Measurements from ENCODE around the gene HOXB7. TPM values are rescaled to one million over a fixed set of nuclear protein-coding genes. Genes with fewer than 3 reads are reported as not detected.

The HOXB7 gene
- polyA plus RNA-seq, 3 donors: not detected

DNA sequence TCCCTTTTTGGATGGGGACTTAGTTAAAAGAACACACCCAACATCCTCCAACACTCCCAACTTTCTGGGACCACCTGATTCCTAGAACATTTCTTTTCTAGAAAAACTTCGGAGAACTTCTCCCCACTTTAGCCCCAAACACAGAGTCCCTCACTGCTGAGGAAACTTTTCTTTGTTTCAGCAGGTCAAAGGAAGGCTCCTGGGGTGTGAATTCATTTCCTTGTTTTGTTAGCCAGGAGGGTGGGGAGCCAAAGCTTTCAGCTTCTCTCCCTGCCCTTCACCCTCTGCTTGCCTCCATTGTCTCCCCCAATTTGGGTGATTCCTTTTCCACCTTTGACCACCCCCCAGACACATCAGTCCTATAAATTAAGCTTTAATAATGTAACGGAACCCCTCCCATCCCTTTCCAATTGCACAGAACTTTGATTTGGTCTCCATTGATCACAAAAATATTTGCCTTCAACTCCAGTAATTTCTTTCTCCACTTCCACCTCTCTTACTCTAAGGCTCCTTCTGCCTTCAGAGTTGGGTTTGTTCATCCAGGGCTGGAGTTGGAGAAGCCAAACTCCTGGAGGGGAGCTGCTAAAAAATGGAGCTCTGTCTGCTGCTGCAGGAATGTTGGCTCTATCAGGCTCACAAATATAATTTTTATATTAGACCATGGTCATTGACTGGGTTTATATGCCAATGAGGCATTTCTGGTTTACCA lies 43.0 kb downstream of the HOXB7 start:
- intact Hi-C loops (cut with micrococcal nuclease): no loop called here
- H3K27ac Mint-ChIP-seq: no peak overlapping the region
- Histone ChIP-seq H3K4me3 (replicated peaks in 1 of 3; ENCODE audit: low read depth in 2 of 3, low read length in 3 of 3) (no peak overlapping the region), H3K79me2 (ENCODE audit: insufficient read depth, low read length) (no peaks in the 10 kb centered on the region), H3K4me2 (replicated peaks; ENCODE audit: extremely low read depth, low read length, poor library complexity, severe bottlenecking) (no peak overlapping the region), H3K9me3 (replicated peaks in 1 of 2; ENCODE audit: control insufficient read depth in 1 of 2, insufficient read depth in 1 of 2, low read length in 2 of 2) (no peaks in the 10 kb centered on the region), H3K27ac (ENCODE audit: low read depth in 1 of 2, low read length in 2 of 2) (no peak overlapping the region), H4K20me1 (ENCODE audit: insufficient read depth, low read length) (no peaks in the 10 kb centered on the region), H3K27me3 (ENCODE audit: control insufficient read depth in 2 of 2, insufficient read depth in 2 of 2, low read length in 2 of 2) (peaks cover 55 to 95% of the 10 kb centered on the region in 2 donors), H3K9ac (ENCODE audit: insufficient read depth, low read length, poor library complexity, severe bottlenecking) (no peak overlapping the region), H2AFZ (ENCODE audit: insufficient read depth, low read depth, low read length, poor library complexity, severe bottlenecking) (no peak overlapping the region), H3K4me1 (ENCODE audit: control insufficient read depth in 1 of 2, insufficient read depth in 2 of 2, low read length in 2 of 2) (peaks cover 0 to 4% of the 10 kb centered on the region in 2 donors), H3K36me3 (replicated peaks in 1 of 2; ENCODE audit: control insufficient read depth in 1 of 2, insufficient read depth in 2 of 2, low read length in 2 of 2) (no peaks in the 10 kb centered on the region)
- peak overlapping the region in 1 of 2 donors; percentile 88 for H3K4me3 Mint-ChIP-seq
- H3K9me3 Mint-ChIP-seq: peaks cover 0 to 10% (median 2%) of the 10 kb centered on the region in 7 donors
- DNase-seq: no peak
- peaks cover 2 to 10% of the 10 kb centered on the region in 2 donors for H3K36me3 Mint-ChIP-seq
- peaks cover 12 to 39% (median 17%) of the 10 kb centered on the region in 3 donors for H3K27me3 Mint-ChIP-seq (ENCODE audit: low read depth in 3 of 3)
- TF ChIP-seq, protein P1, sequence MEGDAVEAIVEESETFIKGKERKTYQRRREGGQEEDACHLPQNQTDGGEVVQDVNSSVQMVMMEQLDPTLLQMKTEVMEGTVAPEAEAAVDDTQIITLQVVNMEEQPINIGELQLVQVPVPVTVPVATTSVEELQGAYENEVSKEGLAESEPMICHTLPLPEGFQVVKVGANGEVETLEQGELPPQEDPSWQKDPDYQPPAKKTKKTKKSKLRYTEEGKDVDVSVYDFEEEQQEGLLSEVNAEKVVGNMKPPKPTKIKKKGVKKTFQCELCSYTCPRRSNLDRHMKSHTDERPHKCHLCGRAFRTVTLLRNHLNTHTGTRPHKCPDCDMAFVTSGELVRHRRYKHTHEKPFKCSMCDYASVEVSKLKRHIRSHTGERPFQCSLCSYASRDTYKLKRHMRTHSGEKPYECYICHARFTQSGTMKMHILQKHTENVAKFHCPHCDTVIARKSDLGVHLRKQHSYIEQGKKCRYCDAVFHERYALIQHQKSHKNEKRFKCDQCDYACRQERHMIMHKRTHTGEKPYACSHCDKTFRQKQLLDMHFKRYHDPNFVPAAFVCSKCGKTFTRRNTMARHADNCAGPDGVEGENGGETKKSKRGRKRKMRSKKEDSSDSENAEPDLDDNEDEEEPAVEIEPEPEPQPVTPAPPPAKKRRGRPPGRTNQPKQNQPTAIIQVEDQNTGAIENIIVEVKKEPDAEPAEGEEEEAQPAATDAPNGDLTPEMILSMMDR (IDR thresholded peaks at IDR 0.05): no peak
- no CpG with 5 or more reads among the region's 2 CpGs for WGBS (ENCODE audit: insufficient coverage)
- peaks cover 8% of the 10 kb centered on the region for H3K4me1 Mint-ChIP-seq

DNA sequence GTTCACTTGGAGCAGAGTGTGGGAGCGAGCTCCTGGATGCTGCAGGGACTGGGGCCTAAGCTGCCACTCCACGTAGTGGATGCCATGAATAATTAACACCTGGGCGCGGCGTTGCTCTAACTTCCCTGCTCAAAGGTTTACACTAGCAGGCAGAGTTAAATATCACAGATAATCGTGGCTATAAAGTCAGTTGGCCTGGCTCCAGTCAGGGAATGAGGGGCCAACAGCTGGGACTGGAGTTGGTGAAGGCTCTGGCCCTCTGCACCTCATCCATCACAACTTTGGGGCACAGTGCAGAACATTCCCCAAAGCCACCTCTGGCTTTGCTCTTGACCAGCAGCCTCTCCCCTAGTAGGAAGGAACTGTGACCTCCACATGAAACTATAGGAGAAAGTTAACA lies 43.6 kb downstream of the HOXB7 start:
- intact Hi-C loops (cut with micrococcal nuclease): no loop called here
- H3K79me2 ChIP-seq (ENCODE audit: insufficient read depth, low read length): no peaks in the 10 kb centered on the region
- no peaks in the 10 kb centered on the region for H4K20me1 ChIP-seq (ENCODE audit: insufficient read depth, low read length)
- no peaks in the 10 kb centered on the region for H3K9me3 ChIP-seq (replicated peaks in 1 of 2; ENCODE audit: control insufficient read depth in 1 of 2, insufficient read depth in 1 of 2, low read length in 2 of 2)
- H3K4me1 Mint-ChIP-seq: peaks cover 8% of the 10 kb centered on the region
- no peak overlapping the region for H3K4me3 Mint-ChIP-seq
- no peak overlapping the region for H3K4me3 ChIP-seq (replicated peaks in 1 of 3; ENCODE audit: low read depth in 2 of 3, low read length in 3 of 3)
- 81% methylated on average over 6 of the region's 6 CpGs for WGBS (ENCODE audit: insufficient coverage)
- H3K36me3 ChIP-seq (replicated peaks in 1 of 2; ENCODE audit: control insufficient read depth in 1 of 2, insufficient read depth in 2 of 2, low read length in 2 of 2): no peaks in the 10 kb centered on the region
- H3K4me1 ChIP-seq (ENCODE audit: control insufficient read depth in 1 of 2, insufficient read depth in 2 of 2, low read length in 2 of 2): peaks cover 0 to 4% of the 10 kb centered on the region in 2 donors
- peaks cover 2 to 10% of the 10 kb centered on the region in 2 donors for H3K36me3 Mint-ChIP-seq
- no peak overlapping the region for H3K9ac ChIP-seq (ENCODE audit: insufficient read depth, low read length, poor library complexity, severe bottlenecking)
- no peak overlapping the region for H3K27ac ChIP-seq (ENCODE audit: low read depth in 1 of 2, low read length in 2 of 2)
- TF ChIP-seq, protein P1 (IDR thresholded peaks at IDR 0.05): no peak
- no peak overlapping the region for H2AFZ ChIP-seq (ENCODE audit: insufficient read depth, low read depth, low read length, poor library complexity, severe bottlenecking)
- H3K27me3 Mint-ChIP-seq (ENCODE audit: low read depth in 3 of 3): peaks cover 17 to 41% (median 18%) of the 10 kb centered on the region in 3 donors
- H3K9me3 Mint-ChIP-seq: peaks cover 0 to 10% (median 2%) of the 10 kb centered on the region in 7 donors
- no peak overlapping the region for H3K27ac Mint-ChIP-seq
- H3K27me3 ChIP-seq (ENCODE audit: control insufficient read depth in 2 of 2, insufficient read depth in 2 of 2, low read length in 2 of 2): peaks cover 52 to 94% of the 10 kb centered on the region in 2 donors
- H3K4me2 ChIP-seq (replicated peaks; ENCODE audit: extremely low read depth, low read length, poor library complexity, severe bottlenecking): no peak overlapping the region
- DNase-seq: no peak

Measured in CD14-positive monocyte (primary cell).